ENCODE data around the gene POLR2E.
"Not testable (repeated sequence)": the region's sequence is repeated elsewhere in the genome, so short reads cannot be mapped to it uniquely, and the experiment has no call there.

POLR2E gene

GRCh38 chr19:1094978-1095701, at the start of gene POLR2E:
TSS of gene POLR2E (minus strand) at chr19:1095375. CDS start at chr19:1095315, 60 bp downstream.
- DNase-seq = peak; percentile 98

- no peak for DNase-seq
Observed at GRCh38 chr19:1144741-1145140, 49.6 kb upstream of the POLR2E start.

- DNase-seq = no peak
Observed at GRCh38 chr19:1143828-1144399, 48.7 kb upstream of the POLR2E start.

- DNase-seq = no peak
Observed at GRCh38 chr19:1141944-1142343, 46.8 kb upstream of the POLR2E start.

GRCh38 chr19:1140272-1141027, 45.3 kb upstream of the POLR2E start:
- no peak for DNase-seq

GRCh38 chr19:1139126-1139525, 44.0 kb upstream of the POLR2E start:
- DNase-seq = no peak

- DNase-seq = no peak
Observed at GRCh38 chr19:1138121-1138520, 42.9 kb upstream of the POLR2E start.

- no peak for DNase-seq
Observed at GRCh38 chr19:1136621-1137317, 41.6 kb upstream of the POLR2E start.

- DNase-seq = no peak
Observed at GRCh38 chr19:1136201-1136600, 41.0 kb upstream of the POLR2E start.

GRCh38 chr19:1135454-1135853, 40.3 kb upstream of the POLR2E start:
- DNase-seq = no peak

GRCh38 chr19:1134431-1134830, 39.3 kb upstream of the POLR2E start:
- no peak for DNase-seq

GRCh38 chr19:1133471-1133929, 38.3 kb upstream of the POLR2E start:
- peak; percentile 91 for DNase-seq

- peak; percentile 39 for DNase-seq
Observed at GRCh38 chr19:1132552-1133383, 37.6 kb upstream of the POLR2E start.

- DNase-seq = peak; percentile 94
Observed at GRCh38 chr19:1131718-1132551, 36.8 kb upstream of the POLR2E start.

GRCh38 chr19:1130771-1131717, 35.9 kb upstream of the POLR2E start:
- peak; percentile 56 for DNase-seq

- DNase-seq = no peak
Observed at GRCh38 chr19:1129535-1129934, 34.4 kb upstream of the POLR2E start.

GRCh38 chr19:1129084-1129483, 33.9 kb upstream of the POLR2E start:
- DNase-seq = not testable (repeated sequence)

GRCh38 chr19:1128106-1128505, 32.9 kb upstream of the POLR2E start:
- DNase-seq = no peak

GRCh38 chr19:1126984-1127760, 32.0 kb upstream of the POLR2E start:
- DNase-seq = no peak

Measured in stimulated activated CD4-positive, alpha-beta T cell treated with anti-CD3 and anti-CD28 coated beads, Interleukin-1b, Interleukin-23, amount 100 ng/mL, for 48 hours (primary cell).